NCI-H2107 treated with DMSO at 0.1 percent for 48 hours (cell line): ENCODE data around the gene PPP1R27.

ENCODE experiments used
- DNase-seq: peaks from one replicate; lab custom pipeline; 2025; ENCODE audit not compliant: unreplicated experiment; lab: John Stamatoyannopoulos, UW

PPP1R27 gene

GRCh38 chr17:81834831-81835267 is at the start of gene PPP1R27:
Gene PPP1R27, minus strand, starts transcription at chr17:81835050. Its CDS starts 97 bp downstream, at chr17:81834953.
- no peak for DNase-seq

- no peak for DNase-seq
Measured at GRCh38 chr17:81884520-81884919, 49.7 kb upstream of the PPP1R27 start.

GRCh38 chr17:81879121-81879520 is 44.3 kb upstream of the PPP1R27 start:
- no peak for DNase-seq

GRCh38 chr17:81878294-81878693 is 43.4 kb upstream of the PPP1R27 start:
- DNase-seq = no peak

GRCh38 chr17:81877569-81877968 is 42.7 kb upstream of the PPP1R27 start:
- no peak for DNase-seq

- peak; percentile 40 for DNase-seq
Measured at GRCh38 chr17:81871387-81872230, 36.8 kb upstream of the PPP1R27 start.

GRCh38 chr17:81870981-81871386 is 36.1 kb upstream of the PPP1R27 start, which contains the start of gene ARHGDIA:
Gene ARHGDIA, minus strand, starts transcription at chr17:81871337. Its CDS starts 1,407 bp downstream, at chr17:81869930.
- DNase-seq = no peak

- no peak for DNase-seq
Measured at GRCh38 chr17:81870131-81870980, 35.5 kb upstream of the PPP1R27 start.

GRCh38 chr17:81869221-81870130 is 34.6 kb upstream of the PPP1R27 start:
- no peak for DNase-seq

- no peak for DNase-seq
Measured at GRCh38 chr17:81868674-81869220, 33.9 kb upstream of the PPP1R27 start.

GRCh38 chr17:81867991-81868673 is 33.3 kb upstream of the PPP1R27 start:
- DNase-seq = no peak

GRCh38 chr17:81867170-81867990 is 32.5 kb upstream of the PPP1R27 start:
- DNase-seq = no peak

- DNase-seq = no peak
Measured at GRCh38 chr17:81866440-81867169, 31.8 kb upstream of the PPP1R27 start.

GRCh38 chr17:81865733-81866439 is 31.0 kb upstream of the PPP1R27 start:
- DNase-seq = peak; percentile 83

GRCh38 chr17:81865358-81865732 is 30.5 kb upstream of the PPP1R27 start:
- no peak for DNase-seq

GRCh38 chr17:81863833-81864768 is 29.3 kb upstream of the PPP1R27 start:
- no peak for DNase-seq
